ENCODE measurements around the gene LYPLAL1.

DNA sequence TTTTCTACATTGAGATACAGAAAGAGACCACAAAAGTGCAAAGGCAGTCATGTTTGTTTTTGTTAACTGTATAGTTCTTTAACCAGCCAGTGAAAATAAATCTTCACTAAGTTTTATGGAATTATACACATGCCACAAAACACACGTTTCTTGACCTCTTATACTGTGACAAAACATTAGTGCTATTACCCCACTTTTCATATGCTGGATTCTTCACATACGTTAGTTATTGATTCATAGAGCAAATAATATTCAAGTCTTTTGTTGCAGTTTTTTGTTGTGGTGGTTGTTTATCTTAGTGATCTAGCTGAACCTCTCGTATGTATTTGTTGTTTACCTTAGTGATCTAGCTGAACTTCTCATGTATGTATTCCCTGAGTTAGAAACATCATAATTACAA, 28.0 kb downstream of the LYPLAL1 start:
- TF ChIP-seq, protein P1, sequence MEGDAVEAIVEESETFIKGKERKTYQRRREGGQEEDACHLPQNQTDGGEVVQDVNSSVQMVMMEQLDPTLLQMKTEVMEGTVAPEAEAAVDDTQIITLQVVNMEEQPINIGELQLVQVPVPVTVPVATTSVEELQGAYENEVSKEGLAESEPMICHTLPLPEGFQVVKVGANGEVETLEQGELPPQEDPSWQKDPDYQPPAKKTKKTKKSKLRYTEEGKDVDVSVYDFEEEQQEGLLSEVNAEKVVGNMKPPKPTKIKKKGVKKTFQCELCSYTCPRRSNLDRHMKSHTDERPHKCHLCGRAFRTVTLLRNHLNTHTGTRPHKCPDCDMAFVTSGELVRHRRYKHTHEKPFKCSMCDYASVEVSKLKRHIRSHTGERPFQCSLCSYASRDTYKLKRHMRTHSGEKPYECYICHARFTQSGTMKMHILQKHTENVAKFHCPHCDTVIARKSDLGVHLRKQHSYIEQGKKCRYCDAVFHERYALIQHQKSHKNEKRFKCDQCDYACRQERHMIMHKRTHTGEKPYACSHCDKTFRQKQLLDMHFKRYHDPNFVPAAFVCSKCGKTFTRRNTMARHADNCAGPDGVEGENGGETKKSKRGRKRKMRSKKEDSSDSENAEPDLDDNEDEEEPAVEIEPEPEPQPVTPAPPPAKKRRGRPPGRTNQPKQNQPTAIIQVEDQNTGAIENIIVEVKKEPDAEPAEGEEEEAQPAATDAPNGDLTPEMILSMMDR (IDR thresholded peaks at IDR 0.05): no peak
- TF ChIP-seq SIN3A (IDR thresholded peaks at IDR 0.05; ENCODE audit: borderline replicate concordance, insufficient read depth, low read depth, low read length) (no peak), TCF7L2 (IDR thresholded peaks at IDR 0.05; ENCODE audit: low read depth, low read length) (no peak), REST (IDR thresholded peaks at IDR 0.05; ENCODE audit: insufficient read depth in 1 of 2, low read depth in 2 of 2, low read length in 1 of 2) (no peak), POLR2AphosphoS5 (IDR thresholded peaks at IDR 0.05; ENCODE audit: low read depth, low read length) (no peak)
